ENCODE data around the gene CDC42BPB.

CDC42BPB gene

GRCh38 chr14:102931580-102932285, 125.6 kb downstream of the CDC42BPB start:
- no peak for DNase-seq
- peaks cover 4% of the 10 kb centered on the region; the same call in 1 of the 2 replicates for H3K36me3 ChIP-seq
- no peak overlapping the region for H3K4me3 ChIP-seq (ENCODE audit: low read depth, low read length)
- H3K4me1 ChIP-seq: no peaks in the 10 kb centered on the region; the same call in 1 of the 2 replicates
- no peak for TF ChIP-seq CTCF (IDR thresholded peaks at IDR 0.05; ENCODE audit: low read depth, low read length)
- no peaks in the 10 kb centered on the region for H3K9me3 ChIP-seq
- H3K27me3 ChIP-seq: peaks cover 24% of the 10 kb centered on the region

GRCh38 chr14:102930753-102931579, 126.4 kb downstream of the CDC42BPB start:
- Histone ChIP-seq H3K4me3 (ENCODE audit: low read depth, low read length) (no peak overlapping the region), H3K36me3 (peaks cover 4% of the 10 kb centered on the region; the same call in 1 of the 2 replicates), H3K9me3 (no peaks in the 10 kb centered on the region), H3K27me3 (peaks cover 24% of the 10 kb centered on the region), H3K4me1 (no peaks in the 10 kb centered on the region; the same call in 1 of the 2 replicates)
- no peak for TF ChIP-seq CTCF (IDR thresholded peaks at IDR 0.05; ENCODE audit: low read depth, low read length)
- DNase-seq: no peak

- no peak for TF ChIP-seq CTCF (IDR thresholded peaks at IDR 0.05; ENCODE audit: low read depth, low read length)
- Histone ChIP-seq H3K4me1 (no peaks in the 10 kb centered on the region; the same call in 1 of the 2 replicates), H3K27me3 (peaks cover 24% of the 10 kb centered on the region), H3K9me3 (no peaks in the 10 kb centered on the region), H3K36me3 (peaks cover 4% of the 10 kb centered on the region; the same call in 1 of the 2 replicates), H3K4me3 (ENCODE audit: low read depth, low read length) (no peak overlapping the region; the same call in 1 of the 2 replicates)
- peak; percentile 58 for DNase-seq
These were observed 127.1 kb downstream of the CDC42BPB start for GRCh38 chr14:102930138-102930752.

GRCh38 chr14:102929241-102930137, 127.9 kb downstream of the CDC42BPB start:
- Histone ChIP-seq H3K9me3 (no peaks in the 10 kb centered on the region), H3K4me1 (no peaks in the 10 kb centered on the region; the same call in 1 of the 2 replicates), H3K27me3 (peaks cover 24% of the 10 kb centered on the region), H3K4me3 (ENCODE audit: low read depth, low read length) (peak overlapping the region; percentile 28), H3K36me3 (peaks cover 4% of the 10 kb centered on the region; the same call in 1 of the 2 replicates)
- TF ChIP-seq CTCF (IDR thresholded peaks at IDR 0.05; ENCODE audit: low read depth, low read length): no peak
- DNase-seq: no peak

GRCh38 chr14:102928412-102929240, 128.7 kb downstream of the CDC42BPB start:
- Histone ChIP-seq H3K4me3 (ENCODE audit: low read depth, low read length) (no peak overlapping the region; the same call in 1 of the 2 replicates), H3K9me3 (no peaks in the 10 kb centered on the region), H3K27me3 (peaks cover 32% of the 10 kb centered on the region), H3K36me3 (peaks cover 4% of the 10 kb centered on the region; the same call in 1 of the 2 replicates), H3K4me1 (no peaks in the 10 kb centered on the region; the same call in 1 of the 2 replicates)
- peak; percentile 61 for DNase-seq
- no peak for TF ChIP-seq CTCF (IDR thresholded peaks at IDR 0.05; ENCODE audit: low read depth, low read length)
